ENCODE results near the gene MBNL3. TPM values are rescaled to one million over a fixed set of nuclear protein-coding genes. Genes with fewer than 3 reads are reported as not detected.

MBNL3 gene
- total RNA-seq, 8 experiments from 2014 or later = 0.38 to 9.0 (median 2.4) TPM

DNA sequence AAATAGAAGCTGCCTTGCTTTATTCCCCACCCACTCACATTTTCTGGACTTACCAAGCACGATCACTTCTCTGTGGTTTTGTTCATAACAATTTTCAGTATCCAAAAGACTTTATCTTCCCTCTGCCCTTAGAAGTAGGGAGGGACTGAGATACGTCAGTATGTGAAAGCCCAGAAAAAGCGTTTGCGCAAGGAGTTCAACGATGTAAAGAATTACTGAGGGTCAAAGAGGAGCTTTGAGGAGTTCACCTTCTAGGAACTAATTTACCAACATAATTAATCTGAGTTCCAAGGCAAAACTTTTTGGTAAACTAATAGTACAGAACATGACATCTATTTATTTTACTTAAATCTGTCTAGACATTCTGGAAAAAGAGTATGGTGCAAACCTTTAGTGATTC lies 84.6 kb downstream of the MBNL3 start:
- in situ Hi-C loops (cut with MboI; ENCODE audit: low pct_unique_long_range_greater_than_20kb in 2 of 9, low sequenced_read_pairs in 9 of 9, unreplicated experiment in 9 of 9) = no loop called here
- WGBS, 10 experiments = 62 to 100% (median 93%) methylated on average over 1 to 5 of the region's 5 CpGs; no CpG with 5 or more reads in 3 of the 10 experiments

DNA sequence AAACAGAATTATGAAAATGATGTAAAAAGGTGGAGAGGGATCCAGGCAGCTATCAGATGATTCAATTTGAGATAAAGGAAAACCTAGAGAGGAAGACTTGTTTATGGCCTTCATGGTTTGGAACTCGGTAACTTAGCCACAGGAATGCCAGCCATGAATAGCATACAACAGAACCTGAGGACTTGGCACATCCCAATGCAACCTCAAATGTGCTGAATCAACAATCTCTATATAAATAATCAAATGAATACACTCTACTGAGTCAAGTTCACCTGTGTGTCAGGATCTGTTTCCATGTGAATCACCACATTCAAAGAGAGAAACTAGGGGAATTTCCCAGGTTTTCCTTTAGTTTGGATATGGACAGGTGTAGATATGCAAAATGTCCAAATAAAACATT lies 86.9 kb downstream of the MBNL3 start:
- no peak for ATAC-seq (replicated peaks in 6 of 8)
- no peak overlapping the region for H3K27ac ChIP-seq
- no peak overlapping the region for H3K4me3 ChIP-seq
- no peaks in the 10 kb centered on the region for H3K4me1 ChIP-seq (replicated peaks in 1 of 2)
- 0 to 100% (median 64%) methylated on average over 1 of the region's 1 CpG; no CpG with 5 or more reads in 6 of the 10 experiments for WGBS, 10 experiments
- in situ Hi-C loops (cut with MboI; ENCODE audit: low pct_unique_long_range_greater_than_20kb in 2 of 9, low sequenced_read_pairs in 9 of 9, unreplicated experiment in 9 of 9) = no loop called here

More for the DNA sequence above, 84.6 kb downstream of the MBNL3 start:
- Histone ChIP-seq H3K27ac (no peak overlapping the region), H3K4me3 (no peak overlapping the region), H3K4me1 (replicated peaks in 1 of 2) (no peaks in the 10 kb centered on the region)
- ATAC-seq (replicated peaks in 6 of 8) = no peak

GRCh38 chrX:132400706-132401105 lies 88.1 kb downstream of the MBNL3 start:
- Histone ChIP-seq H3K27ac (no peak overlapping the region), H3K4me1 (replicated peaks in 1 of 2) (no peaks in the 10 kb centered on the region), H3K4me3 (no peak overlapping the region)
- in situ Hi-C loops (cut with MboI; ENCODE audit: low pct_unique_long_range_greater_than_20kb in 2 of 9, low sequenced_read_pairs in 9 of 9, unreplicated experiment in 9 of 9) = no loop called here
- ATAC-seq (replicated peaks in 6 of 8) = no peak
- WGBS, 10 experiments = 57 to 75% methylated on average over 1 of the region's 1 CpG; no CpG with 5 or more reads in 8 of the 10 experiments

DNA sequence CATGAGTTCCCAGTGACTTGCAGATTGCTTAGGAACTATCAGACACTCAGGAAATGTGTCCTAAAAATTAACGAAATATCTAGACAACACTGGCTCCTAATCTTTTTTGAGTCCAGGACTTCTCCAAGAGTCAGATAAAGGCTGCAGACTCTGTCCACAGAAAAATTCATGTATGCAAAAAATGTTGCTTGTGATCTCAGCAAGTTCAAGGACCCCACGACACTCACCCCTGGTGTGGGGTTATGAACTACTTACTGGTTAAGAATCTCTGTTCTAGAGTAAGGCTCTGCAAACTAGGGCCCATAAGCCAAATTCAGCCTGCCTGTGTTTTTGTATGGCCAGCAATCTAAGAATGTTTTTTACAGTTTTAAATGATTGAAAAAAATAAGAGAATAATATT lies 93.2 kb downstream of the MBNL3 start:
- in situ Hi-C loops (cut with MboI; ENCODE audit: low pct_unique_long_range_greater_than_20kb in 2 of 9, low sequenced_read_pairs in 9 of 9, unreplicated experiment in 9 of 9) = no loop called here
- 14 to 100% (median 80%) methylated on average over 1 to 2 of the region's 2 CpGs; no CpG with 5 or more reads in 6 of the 10 experiments for WGBS, 10 experiments
- no peak overlapping the region for H3K4me3 ChIP-seq
- ATAC-seq (replicated peaks in 6 of 8) = no peak
- no peaks in the 10 kb centered on the region for H3K4me1 ChIP-seq (replicated peaks in 1 of 2)
- H3K27ac ChIP-seq = no peak overlapping the region

GRCh38 chrX:132395026-132395425 lies 93.8 kb downstream of the MBNL3 start:
- in situ Hi-C loops (cut with MboI; ENCODE audit: low pct_unique_long_range_greater_than_20kb in 2 of 9, low sequenced_read_pairs in 9 of 9, unreplicated experiment in 9 of 9) = no loop called here
- Histone ChIP-seq H3K4me3 (no peak overlapping the region), H3K4me1 (replicated peaks in 1 of 2) (no peaks in the 10 kb centered on the region), H3K27ac (no peak overlapping the region)
- ATAC-seq (replicated peaks in 6 of 8) = peak in 3 of 8 experiments; percentile 59 to 60 (median 60)
- 29 to 100% methylated on average over 1 of the region's 1 CpG; no CpG with 5 or more reads in 8 of the 10 experiments for WGBS, 10 experiments

GRCh38 chrX:132394591-132394990 lies 94.2 kb downstream of the MBNL3 start:
- ATAC-seq (replicated peaks in 6 of 8) = no peak
- Histone ChIP-seq H3K27ac (no peak overlapping the region), H3K4me1 (replicated peaks in 1 of 2) (no peaks in the 10 kb centered on the region), H3K4me3 (no peak overlapping the region)
- in situ Hi-C loops (cut with MboI; ENCODE audit: low pct_unique_long_range_greater_than_20kb in 2 of 9, low sequenced_read_pairs in 9 of 9, unreplicated experiment in 9 of 9) = no loop called here

DNA sequence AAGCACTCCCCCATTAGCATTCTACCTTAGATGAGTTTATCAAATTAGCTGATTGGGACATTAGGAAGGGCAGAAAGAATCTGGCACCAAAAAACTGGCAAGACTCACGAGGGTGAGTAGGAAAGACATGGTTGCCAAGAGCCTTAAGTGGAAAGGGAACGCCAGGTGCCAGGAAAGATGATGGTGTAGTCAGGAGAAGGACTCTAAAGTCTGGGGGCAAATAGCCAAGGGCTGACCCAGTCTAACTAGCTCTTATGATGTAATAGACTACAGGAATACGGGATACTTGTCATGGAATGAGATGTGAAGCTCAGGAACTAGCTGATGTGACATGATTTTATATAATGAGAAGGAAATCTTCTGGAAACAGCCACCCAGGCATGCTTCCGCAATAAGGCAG lies 94.8 kb downstream of the MBNL3 start:
- Histone ChIP-seq H3K4me1 (replicated peaks in 1 of 2) (no peaks in the 10 kb centered on the region), H3K4me3 (no peak overlapping the region), H3K27ac (no peak overlapping the region)
- WGBS, 10 experiments = 40 to 58% (median 43%) methylated on average over 1 to 3 of the region's 4 CpGs; no CpG with 5 or more reads in 7 of the 10 experiments
- no peak for ATAC-seq (replicated peaks in 6 of 8)
- in situ Hi-C loops (cut with MboI; ENCODE audit: low pct_unique_long_range_greater_than_20kb in 2 of 9, low sequenced_read_pairs in 9 of 9, unreplicated experiment in 9 of 9) = no loop called here

DNA sequence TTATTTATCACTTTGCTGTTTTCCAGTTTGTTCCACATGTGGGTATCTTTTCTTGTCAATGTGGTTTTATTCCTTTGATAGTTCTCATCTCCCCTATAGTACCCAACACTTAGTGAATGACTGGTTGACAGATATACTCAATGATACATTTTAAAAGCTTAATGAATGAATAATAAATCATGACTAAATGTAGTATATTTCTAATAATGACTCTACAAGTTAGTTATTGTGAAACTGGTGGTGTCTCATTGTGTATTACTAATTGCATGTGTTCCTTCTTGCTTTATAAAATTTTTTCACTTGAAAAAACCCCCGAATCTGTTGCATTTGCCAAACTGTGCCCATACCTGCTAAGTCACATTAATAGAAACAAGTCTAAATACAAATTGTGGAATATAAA lies 95.4 kb downstream of the MBNL3 start:
- H3K27ac ChIP-seq = no peak overlapping the region
- no peak for ATAC-seq (replicated peaks in 6 of 8)

DNA sequence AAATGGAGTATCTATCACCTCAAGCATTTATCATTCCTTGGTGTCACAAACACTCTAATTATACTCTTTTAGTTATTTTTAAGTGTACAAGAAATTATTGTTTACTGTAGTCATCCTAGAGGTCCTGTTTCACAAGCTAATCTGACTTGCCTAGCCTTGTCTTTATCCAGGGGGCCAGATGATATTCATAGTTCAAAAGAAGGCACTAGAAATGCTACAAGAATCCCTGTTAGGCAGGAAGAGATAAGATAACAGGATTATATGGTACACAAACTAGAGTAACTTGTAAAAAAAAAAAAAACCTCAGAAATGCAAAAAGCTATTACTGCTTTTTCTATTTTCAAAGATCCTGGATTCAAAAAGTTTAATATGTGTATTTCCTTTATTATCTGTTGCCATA lies 95.8 kb downstream of the MBNL3 start:
- H3K27ac ChIP-seq = no peak overlapping the region
- ATAC-seq (replicated peaks in 6 of 8) = no peak
- no peak overlapping the region for H3K4me3 ChIP-seq
- no peaks in the 10 kb centered on the region for H3K4me1 ChIP-seq (replicated peaks in 1 of 2)
- in situ Hi-C loops (cut with MboI; ENCODE audit: low pct_unique_long_range_greater_than_20kb in 2 of 9, low sequenced_read_pairs in 9 of 9, unreplicated experiment in 9 of 9) = no loop called here

More for the DNA sequence above, 95.4 kb downstream of the MBNL3 start:
- Histone ChIP-seq H3K4me3 (no peak overlapping the region), H3K4me1 (replicated peaks in 1 of 2) (no peaks in the 10 kb centered on the region)
- in situ Hi-C loops (cut with MboI; ENCODE audit: low pct_unique_long_range_greater_than_20kb in 2 of 9, low sequenced_read_pairs in 9 of 9, unreplicated experiment in 9 of 9) = no loop called here
- WGBS, 10 experiments = 14 to 100% (median 50%) methylated on average over 1 of the region's 1 CpG; no CpG with 5 or more reads in 5 of the 10 experiments

DNA sequence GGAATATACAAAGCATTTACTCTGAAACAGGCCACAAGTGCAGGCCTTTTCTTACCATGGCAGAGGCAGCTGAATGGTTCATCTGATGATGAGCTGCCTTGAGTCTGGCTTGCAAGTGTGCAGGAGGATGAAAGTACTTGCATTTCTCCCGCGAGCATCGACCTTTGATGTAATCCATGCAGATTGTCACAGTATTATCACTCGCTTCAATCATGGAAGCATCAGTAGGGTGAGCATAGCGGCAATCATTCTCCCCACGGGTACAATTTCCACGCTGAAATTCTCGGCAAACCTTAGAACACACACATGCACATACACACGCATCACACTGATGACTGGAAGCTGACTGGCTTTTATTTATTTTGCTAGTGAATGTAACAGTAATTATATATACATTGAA lies 98.0 kb downstream of the MBNL3 start:
- Histone ChIP-seq H3K4me3 (no peak overlapping the region), H3K27ac (no peak overlapping the region), H3K4me1 (replicated peaks in 1 of 2) (no peaks in the 10 kb centered on the region)
- peak in 1 of 8 experiments; percentile 51 for ATAC-seq (replicated peaks in 6 of 8)
- in situ Hi-C loops (cut with MboI; ENCODE audit: low pct_unique_long_range_greater_than_20kb in 2 of 9, low sequenced_read_pairs in 9 of 9, unreplicated experiment in 9 of 9) = no loop called here
- WGBS, 10 experiments = 58 to 100% (median 86%) methylated on average over 1 to 6 of the region's 9 CpGs; no CpG with 5 or more reads in 6 of the 10 experiments

DNA sequence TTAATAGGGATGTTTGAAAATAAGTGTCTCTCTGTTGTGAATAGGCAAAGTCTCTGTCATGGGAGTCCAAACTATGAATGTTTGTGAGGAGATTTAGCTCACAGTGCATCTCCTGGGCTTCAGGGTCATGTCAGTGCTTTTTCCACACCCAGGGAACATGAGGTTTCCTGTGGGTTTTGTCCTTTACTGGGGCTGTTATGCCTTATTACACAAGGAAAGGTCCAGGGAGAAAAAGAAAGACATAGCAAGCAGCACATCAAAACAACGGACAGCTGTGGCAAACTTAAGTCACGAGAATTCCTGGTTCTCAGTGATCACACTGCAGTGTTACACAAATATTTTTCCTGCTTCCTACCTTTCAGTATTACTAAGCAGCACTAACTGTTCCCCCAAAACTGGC lies 99.4 kb downstream of the MBNL3 start:
- Histone ChIP-seq H3K4me3 (no peak overlapping the region), H3K4me1 (replicated peaks in 1 of 2) (no peaks in the 10 kb centered on the region), H3K27ac (no peak overlapping the region)
- in situ Hi-C loops (cut with MboI; ENCODE audit: low pct_unique_long_range_greater_than_20kb in 2 of 9, low sequenced_read_pairs in 9 of 9, unreplicated experiment in 9 of 9) = no loop called here
- WGBS, 10 experiments = 40 to 71% methylated on average over 1 of the region's 2 CpGs; no CpG with 5 or more reads in 8 of the 10 experiments
- ATAC-seq (replicated peaks in 6 of 8) = no peak

DNA sequence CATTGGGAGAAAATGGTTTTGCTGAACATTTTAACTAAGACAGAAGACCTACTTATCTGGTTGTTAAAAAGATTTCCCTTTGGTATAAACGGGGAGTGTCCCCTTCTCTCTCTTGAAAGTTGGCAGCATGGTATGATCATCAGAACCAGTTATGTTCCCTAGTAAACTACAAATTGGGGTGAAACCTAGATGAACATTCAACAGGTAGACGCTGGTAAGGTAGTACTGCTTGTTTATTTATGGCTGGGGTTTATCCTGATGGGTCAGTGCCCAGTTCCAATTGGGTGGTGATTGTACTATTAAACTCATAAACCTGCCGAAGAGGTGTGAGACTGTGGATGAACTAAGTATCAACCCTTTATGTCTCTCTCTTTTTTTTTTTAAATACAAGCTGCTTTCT lies 100.5 kb downstream of the MBNL3 start:
- Histone ChIP-seq H3K27ac (no peak overlapping the region), H3K4me1 (replicated peaks in 1 of 2) (no peaks in the 10 kb centered on the region), H3K4me3 (no peak overlapping the region)
- WGBS, 10 experiments = 33 to 83% (median 65%) methylated on average over 2 of the region's 3 CpGs; no CpG with 5 or more reads in 7 of the 10 experiments
- in situ Hi-C loops (cut with MboI; ENCODE audit: low pct_unique_long_range_greater_than_20kb in 2 of 9, low sequenced_read_pairs in 9 of 9, unreplicated experiment in 9 of 9) = no loop called here
- no peak for ATAC-seq (replicated peaks in 6 of 8)

DNA sequence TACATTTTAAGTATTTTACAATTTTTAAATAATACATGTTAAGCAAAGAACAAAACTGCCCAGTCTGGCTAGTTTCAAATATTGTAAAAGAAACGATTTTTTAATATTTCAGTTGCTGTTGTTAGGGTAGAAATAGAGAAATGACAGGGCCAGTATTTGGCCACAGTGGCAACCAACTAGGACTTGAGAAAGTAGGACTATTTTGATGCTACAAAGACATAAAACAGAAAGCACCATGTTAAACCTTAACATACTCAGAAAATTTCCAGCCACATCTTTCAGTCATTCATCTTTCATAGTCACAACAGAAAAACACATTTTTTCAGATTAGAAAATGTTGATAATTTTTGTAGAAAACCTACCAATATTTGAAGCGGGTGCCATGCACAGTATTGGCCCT lies 104.5 kb downstream of the MBNL3 start:
- ATAC-seq (replicated peaks in 6 of 8) = no peak
- no peak overlapping the region for H3K27ac ChIP-seq
- in situ Hi-C loops (cut with MboI; ENCODE audit: low pct_unique_long_range_greater_than_20kb in 2 of 9, low sequenced_read_pairs in 9 of 9, unreplicated experiment in 9 of 9) = no loop called here
- WGBS, 10 experiments = 50 to 83% (median 68%) methylated on average over 1 to 2 of the region's 2 CpGs; no CpG with 5 or more reads in 5 of the 10 experiments
- H3K4me1 ChIP-seq (replicated peaks in 1 of 2) = no peaks in the 10 kb centered on the region
- H3K4me3 ChIP-seq = no peak overlapping the region

DNA sequence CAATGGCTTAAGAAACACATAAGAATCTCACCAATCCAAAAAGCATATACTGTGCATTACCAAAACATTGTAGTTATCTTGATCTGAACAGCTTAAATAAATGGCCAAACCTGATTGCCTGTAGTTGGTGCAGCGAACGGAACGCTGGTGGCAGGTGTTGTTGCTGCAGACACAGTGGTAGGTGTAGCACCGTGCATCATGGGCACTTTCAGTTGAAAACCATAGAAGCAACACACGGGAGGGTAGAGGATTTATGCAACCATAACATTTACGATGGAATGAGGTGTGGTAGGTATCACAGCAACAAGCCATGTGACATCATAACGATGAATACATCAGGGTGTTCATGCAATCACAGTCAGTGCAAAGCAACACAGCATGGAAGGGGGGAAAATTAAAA lies 106.8 kb downstream of the MBNL3 start:
- H3K4me3 ChIP-seq = no peak overlapping the region
- ATAC-seq (replicated peaks in 6 of 8) = no peak
- WGBS, 10 experiments = 57 to 100% (median 95%) methylated on average over 1 to 7 of the region's 7 CpGs; no CpG with 5 or more reads in 4 of the 10 experiments
- in situ Hi-C loops (cut with MboI; ENCODE audit: low pct_unique_long_range_greater_than_20kb in 2 of 9, low sequenced_read_pairs in 9 of 9, unreplicated experiment in 9 of 9) = no loop called here
- no peaks in the 10 kb centered on the region for H3K4me1 ChIP-seq (replicated peaks in 1 of 2)
- no peak overlapping the region for H3K27ac ChIP-seq
